Hepatocyte (in vitro differentiated cells): ENCODE results near the gene EXD3. TPM values are rescaled to one million over a fixed set of nuclear protein-coding genes. Genes with fewer than 3 reads are reported as not detected.

Source experiments
- DNase-seq: peaks from one replicate; pipeline ENCODE4 v3.0.0-alpha.2; 2016; ENCODE audit warnings: low spot score
- H2AFZ ChIP-seq: fragments of 200-600 bp; sonication (generic); 2 replicates; pipeline ENCODE4 v1.6.0; 2016; ENCODE audit warnings: antibody characterized with exemption, mild to moderate bottlenecking
- H3K27ac ChIP-seq: fragments of 200-600 bp; sonication (generic); 2 replicates; pipeline ENCODE4 v1.5.1; 2016; ENCODE audit warnings: mild to moderate bottlenecking
- H3K27me3 ChIP-seq: fragments of 200-600 bp; sonication (generic); 2 replicates; pipeline ENCODE4 v1.6.1; 2016
- H3K36me3 ChIP-seq: fragments of 200-600 bp; sonication (generic); replicated peaks from 2 replicates; pipeline ENCODE4 v1.5.1; 2016; ENCODE audit warnings: low read depth; ENCODE audit not compliant: insufficient read depth
- H3K4me1 ChIP-seq: fragments of 200-600 bp; sonication (generic); 2 replicates; pipeline ENCODE4 v1.5.1; 2016; ENCODE audit warnings: mild to moderate bottlenecking, moderate library complexity; ENCODE audit not compliant: insufficient read depth
- H3K4me2 ChIP-seq: fragments of 200-600 bp; sonication (generic); 2 replicates; pipeline ENCODE4 v1.6.0; 2016
- H3K4me3 ChIP-seq: fragments of 200-600 bp; sonication (generic); 2 replicates; pipeline ENCODE4 v1.5.1; 2016; ENCODE audit warnings: mild to moderate bottlenecking
- H3K79me2 ChIP-seq: fragments of 200-600 bp; sonication (generic); 2 replicates; pipeline ENCODE4 v1.6.0; 2017; ENCODE audit warnings: mild to moderate bottlenecking
- H3K9me2 ChIP-seq: fragments of 200-600 bp; sonication (generic); replicated peaks from 2 replicates; pipeline ENCODE4 v1.6.0; 2017; ENCODE audit warnings: mild to moderate bottlenecking; ENCODE audit not compliant: insufficient read depth
- H3K9me3 ChIP-seq: fragments of 200-600 bp; sonication (generic); 2 replicates; pipeline ENCODE4 v1.5.1; 2016; ENCODE audit warnings: low read depth, mild to moderate bottlenecking
- H4K20me1 ChIP-seq: fragments of 200-600 bp; sonication (generic); 2 replicates; pipeline ENCODE4 v1.6.0; 2016; ENCODE audit warnings: mild to moderate bottlenecking; ENCODE audit not compliant: insufficient read depth, poor library complexity, severe bottlenecking
- EZH2 ChIP-seq: fragments of 200-600 bp; sonication (generic); IDR thresholded peaks from 2 replicates; pipeline ENCODE4 v1.6.1; 2016; ENCODE audit warnings: antibody characterized with exemption, mild to moderate bottlenecking, borderline replicate concordance
- EZH2phosphoT487 ChIP-seq: fragments of 200-600 bp; sonication (generic); IDR thresholded peaks from one replicate; pipeline ENCODE4 v1.6.1; 2018; ENCODE audit warnings: antibody characterized with exemption, mild to moderate bottlenecking, low read depth, moderate library complexity; ENCODE audit not compliant: unreplicated experiment, severe bottlenecking
- WGBS: methylation state at CpG from one replicate; pipeline ENCODE4 v1.1.6; 2016; ENCODE audit warnings: low lambda C conversion rate; ENCODE audit errors: missing lambda C conversion rate; 5-methylcytosine and 5-hydroxymethylcytosine counted together
- polyA plus RNA-seq: library from polyadenylated mRNA; unstranded; fragments of >200 nt; fragmentation: Nextera tagmentation; extraction: Ambion mirVana; gene quantifications from 2 replicates; pipeline ENCODE4 v1.2.1, GENCODE V29; 2016
- total RNA-seq: library from RNA; depleted of rRNA; stranded (reverse); fragments of >200 nt; gene quantifications from 2 replicates; pipeline ENCODE4 v1.2.3, GENCODE V29; 2014
- TF ChIP-seq, protein P1 (sequence below): fragments of 200-600 bp; sonication (generic); IDR thresholded peaks from 2 replicates; pipeline ENCODE4 v1.5.1; 2016; ENCODE audit warnings: antibody characterized with exemption, mild to moderate bottlenecking; ENCODE audit not compliant: poor library complexity

EXD3 gene
- total and polyA plus RNA-seq, 2 experiments from 2014 or later, result 11.8 to 21.6 TPM

DNA sequence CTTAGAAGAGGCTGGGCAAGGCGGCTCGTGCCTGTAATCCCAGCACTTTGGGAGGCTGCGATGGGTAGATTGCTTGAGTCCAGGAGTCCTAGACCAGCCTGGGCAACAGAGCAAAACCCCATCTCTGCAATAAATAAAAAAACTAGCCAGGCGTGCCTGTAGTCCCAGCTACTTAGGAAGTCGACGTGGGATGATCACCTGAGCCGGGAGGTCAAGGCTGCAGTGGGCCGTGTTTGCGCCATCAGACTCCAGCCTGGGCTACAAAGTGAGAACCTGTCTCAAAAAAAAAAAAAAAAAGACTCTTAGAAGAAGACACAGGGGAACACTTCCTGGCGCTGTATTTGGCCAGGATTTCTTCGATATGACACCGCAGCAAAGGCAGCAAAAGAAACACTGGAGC lies 97.2 kb downstream of the EXD3 start:
- 94% methylated on average over 12 of the region's 12 CpGs for WGBS
- H3K27ac ChIP-seq, result no peak overlapping the region
- H3K4me2 ChIP-seq, result no peak overlapping the region
- H3K36me3 ChIP-seq, result no peaks in the 10 kb centered on the region
- H4K20me1 ChIP-seq, result no peaks in the 10 kb centered on the region
- no peaks in the 10 kb centered on the region for H3K27me3 ChIP-seq
- no peak overlapping the region for H2AFZ ChIP-seq
- H3K4me3 ChIP-seq, result no peak overlapping the region
- H3K9me3 ChIP-seq, result no peaks in the 10 kb centered on the region
- H3K79me2 ChIP-seq, result no peaks in the 10 kb centered on the region
- no peaks in the 10 kb centered on the region for H3K4me1 ChIP-seq
- no peak for DNase-seq
- TF ChIP-seq, protein P1, sequence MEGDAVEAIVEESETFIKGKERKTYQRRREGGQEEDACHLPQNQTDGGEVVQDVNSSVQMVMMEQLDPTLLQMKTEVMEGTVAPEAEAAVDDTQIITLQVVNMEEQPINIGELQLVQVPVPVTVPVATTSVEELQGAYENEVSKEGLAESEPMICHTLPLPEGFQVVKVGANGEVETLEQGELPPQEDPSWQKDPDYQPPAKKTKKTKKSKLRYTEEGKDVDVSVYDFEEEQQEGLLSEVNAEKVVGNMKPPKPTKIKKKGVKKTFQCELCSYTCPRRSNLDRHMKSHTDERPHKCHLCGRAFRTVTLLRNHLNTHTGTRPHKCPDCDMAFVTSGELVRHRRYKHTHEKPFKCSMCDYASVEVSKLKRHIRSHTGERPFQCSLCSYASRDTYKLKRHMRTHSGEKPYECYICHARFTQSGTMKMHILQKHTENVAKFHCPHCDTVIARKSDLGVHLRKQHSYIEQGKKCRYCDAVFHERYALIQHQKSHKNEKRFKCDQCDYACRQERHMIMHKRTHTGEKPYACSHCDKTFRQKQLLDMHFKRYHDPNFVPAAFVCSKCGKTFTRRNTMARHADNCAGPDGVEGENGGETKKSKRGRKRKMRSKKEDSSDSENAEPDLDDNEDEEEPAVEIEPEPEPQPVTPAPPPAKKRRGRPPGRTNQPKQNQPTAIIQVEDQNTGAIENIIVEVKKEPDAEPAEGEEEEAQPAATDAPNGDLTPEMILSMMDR, result no peak
- TF ChIP-seq EZH2 (no peak), EZH2phosphoT487 (no peak)
- H3K9me2 ChIP-seq, result no peaks in the 10 kb centered on the region

GRCh38 chr9:137325124-137325523 lies 97.8 kb downstream of the EXD3 start:
- no peak overlapping the region for H3K4me3 ChIP-seq
- H3K36me3 ChIP-seq, result no peaks in the 10 kb centered on the region
- H3K27me3 ChIP-seq, result no peaks in the 10 kb centered on the region
- H3K79me2 ChIP-seq, result no peaks in the 10 kb centered on the region
- DNase-seq, result no peak
- 93% methylated on average over 10 of the region's 10 CpGs for WGBS
- no peaks in the 10 kb centered on the region for H3K9me2 ChIP-seq
- H2AFZ ChIP-seq, result no peak overlapping the region
- TF ChIP-seq EZH2 (no peak), EZH2phosphoT487 (no peak)
- TF ChIP-seq, protein P1, result no peak
- H3K4me2 ChIP-seq, result no peak overlapping the region
- H3K27ac ChIP-seq, result no peak overlapping the region
- no peaks in the 10 kb centered on the region for H4K20me1 ChIP-seq
- no peaks in the 10 kb centered on the region for H3K9me3 ChIP-seq
- H3K4me1 ChIP-seq, result no peaks in the 10 kb centered on the region

DNA sequence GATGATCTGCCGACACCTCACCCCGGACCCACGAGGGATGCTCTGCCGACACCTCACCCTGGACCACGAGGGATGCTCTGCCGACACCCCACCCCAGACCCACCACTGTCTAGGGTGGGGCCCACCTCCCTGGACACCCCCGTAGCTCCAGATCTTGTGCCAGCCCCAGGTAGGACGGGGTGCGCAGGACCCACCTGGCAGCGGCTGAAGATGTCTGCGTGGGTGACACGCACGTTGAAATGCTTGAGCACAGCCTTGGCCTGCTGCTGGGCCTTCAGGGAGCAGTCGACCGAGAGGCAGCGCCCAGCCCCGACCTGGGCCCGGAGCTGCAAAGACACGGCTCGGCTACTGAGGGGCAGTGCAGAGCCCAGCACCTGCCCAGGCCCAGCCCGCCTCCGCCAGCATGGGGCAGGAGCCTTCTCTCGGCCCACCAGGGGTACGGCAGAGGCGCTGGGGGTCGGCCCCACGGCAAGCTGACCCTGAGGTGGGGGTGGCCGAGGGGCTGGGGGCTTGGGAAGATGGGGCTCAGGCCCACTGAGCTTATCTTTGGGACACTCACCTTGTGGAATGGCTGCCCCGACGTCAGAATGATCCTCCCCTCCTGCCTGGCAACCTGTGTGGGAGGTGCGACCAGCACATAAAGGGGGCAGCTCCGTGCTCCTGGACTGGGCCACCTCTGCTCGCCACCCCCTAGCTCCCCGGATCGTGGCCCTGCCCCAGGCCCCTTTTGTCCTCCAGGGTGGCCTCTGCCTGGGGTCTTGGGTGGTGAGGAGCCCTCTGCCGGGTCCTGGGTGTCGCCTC lies 99.2 kb downstream of the EXD3 start:
- Histone ChIP-seq H3K79me2 (no peaks in the 10 kb centered on the region), H3K4me3 (no peak overlapping the region), H3K4me2 (no peak overlapping the region), H2AFZ (no peak overlapping the region), H3K9me3 (no peaks in the 10 kb centered on the region), H3K36me3 (no peaks in the 10 kb centered on the region), H4K20me1 (no peaks in the 10 kb centered on the region), H3K9me2 (no peaks in the 10 kb centered on the region), H3K27ac (no peak overlapping the region), H3K27me3 (no peaks in the 10 kb centered on the region), H3K4me1 (no peaks in the 10 kb centered on the region)
- WGBS, result 95% methylated on average over 33 of the region's 37 CpGs
- TF ChIP-seq EZH2 (no peak), EZH2phosphoT487 (no peak)
- TF ChIP-seq, protein P1, result no peak
- DNase-seq, result no peak
